HG02884 (cell line): ENCODE results near the gene HOXA7.

Experiments used
- ATAC-seq: cut with Tn5 transposase; IDR thresholded peaks from one replicate; pipeline ENCODE4 v1.9.1; 2021; ENCODE audit warnings: mild to moderate bottlenecking, moderate library complexity; ENCODE audit not compliant: unreplicated experiment

Gene HOXA7

DNA sequence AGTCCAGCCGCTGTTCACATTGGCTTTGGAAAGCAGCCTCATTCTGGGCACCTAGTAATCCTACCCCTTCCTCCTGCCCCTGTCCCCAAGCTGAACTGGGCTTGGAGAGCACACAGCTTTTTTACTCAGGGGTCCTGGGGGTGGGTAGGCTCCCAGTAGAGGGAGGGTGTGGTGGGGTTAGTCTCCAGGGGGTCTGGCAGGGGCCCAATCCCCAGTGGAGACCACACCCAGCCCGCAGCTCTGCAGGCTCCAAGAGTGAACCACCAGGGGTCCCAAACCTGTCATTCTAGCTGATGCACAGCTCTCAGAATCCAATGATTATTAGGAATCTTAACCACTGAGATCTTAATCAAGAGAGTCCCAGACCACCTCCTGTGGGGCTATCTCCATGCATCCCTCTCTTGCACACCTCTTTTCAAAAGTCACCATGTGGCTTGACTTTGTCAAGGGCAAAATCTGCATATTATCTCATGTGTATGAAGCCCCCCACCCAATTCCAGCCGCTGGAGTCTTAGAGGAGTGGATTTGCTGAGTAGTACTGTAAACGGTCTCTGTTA lies 25.9 kb upstream of the HOXA7 start:
- no peak for ATAC-seq

DNA sequence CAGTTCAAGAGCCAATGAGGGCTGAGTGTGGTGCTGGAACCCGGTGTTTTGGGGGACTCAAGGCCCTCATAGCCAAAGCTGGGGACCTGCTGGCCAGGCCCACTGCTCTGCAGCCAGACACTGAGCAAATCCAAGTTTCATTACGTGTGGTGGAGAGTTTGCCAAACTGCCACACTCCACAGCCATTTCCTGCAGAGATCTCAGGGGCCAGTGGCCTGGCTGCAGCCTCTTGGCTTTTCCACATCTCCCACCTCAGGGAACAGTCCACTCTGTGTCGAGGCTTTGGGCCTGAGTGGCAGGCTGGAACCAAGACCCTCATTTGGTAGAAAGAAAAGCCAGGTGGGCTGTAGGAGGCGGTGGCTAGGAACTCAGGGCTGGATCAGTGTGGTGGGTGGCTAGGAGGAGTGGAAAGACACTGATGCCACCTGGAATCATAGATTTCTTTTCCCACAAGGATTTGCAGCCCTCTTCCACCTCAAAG lies 25.4 kb upstream of the HOXA7 start:
- no peak for ATAC-seq

DNA sequence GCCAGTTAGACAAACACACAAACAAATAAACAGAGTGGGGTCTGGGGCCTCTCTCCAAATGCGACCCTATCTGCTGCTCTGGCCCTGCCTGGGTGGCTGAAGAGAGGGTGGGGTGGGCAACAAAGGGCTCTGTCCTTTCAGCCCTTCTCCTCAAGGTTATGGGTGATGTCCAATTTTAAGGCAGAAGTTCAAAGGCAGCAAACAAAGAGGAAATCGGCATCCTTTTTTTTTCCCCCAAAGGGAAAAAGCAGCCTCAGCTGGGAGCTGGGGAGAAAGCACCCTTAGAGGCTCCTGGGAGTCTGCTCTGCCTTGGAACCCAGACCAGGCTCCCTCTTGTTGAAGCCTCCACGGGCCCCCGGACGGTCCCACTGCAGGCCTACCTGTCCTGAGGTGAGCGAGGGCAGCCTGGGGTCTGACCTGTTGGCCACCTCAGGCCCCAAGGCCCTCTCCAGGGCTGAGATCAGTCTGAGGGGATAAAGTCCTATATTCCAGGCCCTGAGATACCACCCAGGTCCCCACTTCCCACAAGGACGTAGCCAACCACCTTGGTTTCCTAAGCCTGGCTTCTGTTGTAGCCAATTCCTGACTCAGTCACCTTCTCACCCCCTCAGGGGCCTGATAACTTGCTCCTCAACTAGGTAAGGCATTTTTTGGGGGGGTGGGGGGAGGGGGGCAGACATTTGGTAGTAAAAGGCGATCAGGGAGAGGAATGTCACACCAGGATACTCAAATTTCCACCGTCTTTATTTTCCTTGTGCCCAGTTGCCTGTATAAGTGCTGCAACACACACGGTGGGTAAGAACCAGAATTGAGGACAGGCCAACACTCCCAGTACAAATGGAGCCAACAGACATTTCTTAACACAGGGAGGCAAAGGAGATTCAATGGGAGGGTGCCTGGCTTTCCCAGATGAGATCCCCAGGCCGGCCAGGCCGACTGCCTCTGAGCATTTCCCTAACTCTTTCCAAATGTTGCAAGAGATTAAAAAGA lies 24.3 kb upstream of the HOXA7 start:
- ATAC-seq, result no peak

DNA sequence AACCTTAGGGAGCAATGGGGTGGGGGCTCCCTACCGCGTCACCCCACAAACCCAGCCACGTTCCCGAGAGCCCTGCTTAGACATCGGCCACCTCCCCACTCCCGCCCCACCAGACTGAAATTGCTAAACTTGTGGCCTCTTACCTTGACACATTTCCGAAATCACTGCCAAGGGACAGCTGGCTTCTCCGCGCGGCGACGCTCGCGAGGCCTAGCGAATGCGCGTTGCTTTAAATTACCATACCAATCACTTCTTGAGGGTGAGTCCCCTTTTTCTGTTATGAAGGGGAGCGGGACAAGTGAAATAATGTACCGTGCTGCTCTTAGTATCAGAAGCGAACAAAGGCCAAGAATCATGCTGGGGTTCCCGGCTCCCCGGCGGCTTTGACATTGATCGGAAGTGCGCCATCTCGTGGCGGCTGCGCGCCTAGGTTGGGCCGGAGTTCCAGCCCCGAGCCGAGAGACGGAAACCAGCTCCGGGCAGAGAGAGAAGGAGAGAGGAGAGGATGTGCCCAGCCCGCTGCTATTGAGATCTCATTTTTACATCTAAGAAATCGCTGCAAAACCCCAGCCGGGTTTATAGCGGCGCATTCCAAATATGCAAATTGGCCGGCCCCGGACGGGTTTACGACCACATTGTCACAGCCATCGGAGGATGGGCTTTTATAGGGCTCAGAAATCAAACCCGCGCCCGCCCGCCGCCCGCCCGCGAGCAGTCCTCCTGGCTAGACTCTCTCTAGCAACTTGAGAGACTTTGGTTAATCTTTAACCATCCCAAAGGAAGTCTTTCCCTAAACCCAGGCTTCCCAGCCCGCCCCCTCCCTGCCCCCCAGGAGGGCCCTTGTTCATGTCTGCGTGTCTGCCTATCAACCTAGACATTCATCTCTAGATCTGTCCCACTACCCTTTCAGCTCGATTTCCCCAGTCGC lies 23.3 kb upstream of the HOXA7 start:
- no peak for ATAC-seq

DNA sequence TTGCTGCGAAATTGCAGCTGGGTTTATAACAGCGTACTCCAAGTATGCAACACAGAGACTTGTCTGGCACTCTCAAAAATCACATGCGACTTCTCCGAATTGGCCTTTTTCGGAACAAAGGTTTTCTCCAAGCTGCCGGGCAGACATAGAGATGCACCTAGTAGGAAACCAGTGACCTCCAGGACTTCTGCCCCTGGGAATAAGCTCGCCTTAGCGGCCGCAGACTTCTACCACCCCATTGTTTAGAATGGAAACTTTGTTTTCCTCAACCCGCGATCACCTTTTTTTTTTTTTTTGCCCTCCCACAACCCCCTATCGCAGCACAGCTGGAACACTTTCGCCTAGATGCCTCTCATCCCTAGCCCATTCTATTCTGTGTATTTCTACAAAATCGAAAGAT lies 22.6 kb upstream of the HOXA7 start:
- ATAC-seq, result no peak

DNA sequence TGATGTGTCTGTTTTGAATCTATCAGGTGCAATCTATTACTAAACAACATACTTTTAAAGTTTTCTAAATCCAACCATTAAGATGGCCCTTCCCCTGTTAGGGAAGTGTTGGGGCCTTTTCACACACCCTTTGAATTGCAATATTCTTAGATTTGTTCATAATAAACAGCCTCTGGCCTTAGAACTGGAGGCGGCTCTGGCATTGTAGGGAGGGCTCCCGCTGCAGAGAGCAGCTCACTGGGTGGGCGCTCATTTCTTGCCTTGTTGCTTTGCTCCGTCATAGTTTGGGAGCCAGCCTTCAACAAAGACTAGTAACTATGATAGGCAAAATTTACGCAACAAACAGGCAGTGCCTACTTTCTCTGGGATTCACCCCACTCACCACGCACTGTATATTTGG lies 21.9 kb upstream of the HOXA7 start:
- ATAC-seq, result no peak

DNA sequence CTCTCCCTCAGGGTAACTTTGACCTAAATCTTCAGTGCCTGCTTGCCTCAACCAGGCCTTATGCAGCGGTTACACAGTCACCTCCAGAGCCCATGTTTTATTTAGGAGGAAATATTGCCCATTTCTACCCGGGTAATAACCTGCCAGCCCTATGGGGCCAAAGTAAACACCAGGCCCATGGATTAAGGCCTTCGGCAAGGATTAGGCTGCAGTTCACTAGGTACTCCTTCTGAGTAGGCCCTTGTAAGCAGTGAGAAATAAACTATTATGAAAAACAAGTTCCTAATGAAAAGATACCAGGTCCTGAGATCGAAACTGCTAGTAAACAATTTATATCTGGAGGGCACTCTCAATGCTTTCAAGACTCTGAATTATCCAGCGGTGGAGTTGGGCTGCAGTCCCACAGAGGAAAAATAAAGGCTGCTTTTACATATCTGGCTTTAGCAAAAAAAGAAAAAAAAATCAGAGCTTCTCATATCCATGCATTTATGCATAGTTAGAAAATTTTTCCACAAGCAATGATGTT lies 21.4 kb upstream of the HOXA7 start:
- no peak for ATAC-seq

DNA sequence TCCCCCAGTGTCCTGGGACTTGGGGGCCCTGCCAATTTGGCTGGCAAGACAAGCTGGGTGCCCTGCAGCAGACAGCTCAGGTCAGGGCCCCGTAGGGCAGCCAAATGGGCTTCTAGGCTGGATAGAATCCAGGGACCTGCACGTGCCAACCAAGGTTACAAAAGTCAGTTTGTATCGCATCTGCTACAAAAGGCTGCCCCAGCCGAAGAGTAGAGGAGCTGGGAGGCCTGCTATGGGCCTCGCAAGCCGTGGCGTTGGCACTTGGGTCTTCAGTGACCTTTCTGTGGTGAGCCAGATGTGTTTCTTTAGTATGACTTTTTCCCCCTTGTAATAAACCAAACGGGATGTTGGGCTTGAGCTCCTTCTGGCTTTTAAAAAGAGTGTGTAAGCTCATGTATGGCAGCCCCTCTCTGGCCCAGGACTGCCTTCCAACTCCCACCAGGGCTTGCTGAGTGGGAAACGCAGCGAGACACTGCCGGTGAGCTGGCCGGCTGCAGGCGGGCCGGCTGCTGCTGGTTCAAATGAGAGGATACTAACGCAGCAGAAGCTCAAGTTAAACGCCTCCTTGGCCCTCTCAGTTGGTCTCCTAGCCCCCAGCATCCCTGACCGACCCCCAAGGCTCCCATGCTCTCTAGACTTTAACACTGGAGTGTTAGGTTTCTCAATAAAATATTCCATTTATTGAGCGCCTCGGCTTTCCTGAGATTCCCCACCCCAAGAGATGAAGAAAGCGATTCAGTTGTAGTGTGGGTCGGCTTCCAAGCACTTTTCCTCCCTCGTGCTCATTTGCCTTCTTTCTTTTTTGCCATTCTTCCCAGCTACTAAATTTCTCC lies 20.7 kb upstream of the HOXA7 start:
- no peak for ATAC-seq

DNA sequence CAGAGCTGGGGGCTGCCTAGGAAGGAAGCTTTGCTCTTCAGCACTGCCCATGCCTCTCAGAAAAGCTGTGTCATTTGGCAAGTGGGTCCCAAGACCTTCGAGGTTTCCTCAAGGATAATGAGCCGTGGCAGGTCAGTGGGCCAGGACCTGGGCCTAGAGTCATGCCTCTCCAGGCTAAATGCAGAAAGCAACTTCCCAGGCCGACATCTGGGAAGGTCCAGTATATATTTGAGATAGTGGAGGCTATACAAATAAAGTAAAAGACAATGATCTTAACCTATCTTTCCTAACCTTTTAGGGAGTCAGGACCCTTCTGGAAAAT lies 20.0 kb upstream of the HOXA7 start:
- ATAC-seq, result no peak

DNA sequence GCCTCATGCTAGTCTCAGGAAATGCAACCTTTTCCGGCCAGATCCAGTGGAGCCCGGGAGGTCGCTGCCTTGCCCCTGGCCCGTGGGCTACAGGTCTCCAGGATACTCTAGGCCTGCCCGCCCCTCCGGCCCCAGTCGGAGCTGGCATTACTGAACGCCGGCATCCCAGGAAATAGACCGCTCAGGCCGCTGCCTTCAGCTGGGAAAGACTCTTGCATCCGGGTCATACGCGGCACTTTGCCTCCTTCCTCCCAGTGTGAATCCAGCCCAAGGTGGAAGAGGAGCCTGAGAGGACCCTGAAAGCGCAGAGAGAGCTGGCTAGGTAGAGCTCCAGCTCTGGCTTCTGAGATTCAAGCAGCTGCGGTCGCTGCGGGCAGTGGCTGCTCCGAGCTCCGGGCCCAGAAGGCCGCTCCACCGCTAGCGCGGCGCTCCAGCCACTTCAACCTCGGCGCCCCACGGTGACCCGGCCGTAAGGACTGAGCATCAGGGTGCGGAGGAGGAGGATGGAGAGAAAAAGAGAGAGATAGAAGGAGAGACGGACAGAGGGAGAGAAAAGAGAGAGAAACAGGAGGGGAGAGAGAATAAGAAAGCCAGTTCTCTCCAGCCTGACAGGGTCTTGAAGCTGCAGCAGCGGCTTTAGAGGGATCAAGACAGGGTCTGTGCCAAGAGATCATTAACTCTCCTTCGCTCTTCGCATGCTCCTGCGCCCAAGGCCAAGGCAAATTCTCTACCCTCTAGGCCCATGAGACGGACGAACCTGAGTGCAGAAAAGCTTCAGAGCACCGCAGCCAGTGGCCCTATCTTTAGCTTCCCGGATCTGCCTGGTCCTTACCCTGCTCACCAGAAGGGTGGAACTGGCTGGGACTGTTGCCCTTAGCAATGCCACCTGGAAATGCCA lies 19.4 kb upstream of the HOXA7 start:
- no peak for ATAC-seq

DNA sequence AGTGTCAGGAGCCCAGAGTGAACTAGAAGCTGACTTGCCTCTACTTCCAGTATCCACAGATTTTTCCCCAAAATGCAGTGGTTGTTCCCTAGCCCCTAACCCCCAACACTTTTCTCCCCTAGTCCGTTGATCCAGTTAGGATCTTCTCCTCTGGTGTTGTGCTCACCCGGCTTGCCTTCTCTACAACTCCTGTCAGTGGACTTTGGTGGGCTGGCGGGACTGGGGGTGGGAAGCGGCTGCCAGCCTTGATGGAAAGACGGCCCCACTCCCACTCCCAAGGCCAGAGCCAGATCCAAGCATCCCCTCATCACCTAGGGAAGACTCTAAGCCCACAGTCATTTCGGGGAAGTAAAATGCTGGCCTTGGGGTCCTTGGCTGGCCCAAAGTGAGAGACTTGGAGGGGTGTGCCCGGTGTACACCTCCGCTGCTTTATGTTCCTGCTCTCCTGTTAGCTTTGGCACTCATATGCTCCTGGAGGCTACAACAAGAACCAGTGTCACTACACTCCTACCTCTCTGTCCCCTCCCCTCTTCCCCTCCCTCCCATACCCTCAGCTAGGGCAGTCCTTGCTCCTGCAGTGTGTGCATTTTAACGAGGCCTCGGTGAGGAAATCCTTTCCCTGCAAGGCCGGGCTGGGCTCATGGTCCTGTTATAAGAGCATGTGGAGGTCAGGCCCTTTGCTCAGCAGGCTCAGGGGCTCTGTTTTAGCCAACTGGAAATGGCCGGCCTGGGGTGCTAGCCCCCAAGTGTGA lies 18.6 kb upstream of the HOXA7 start:
- ATAC-seq, result no peak

DNA sequence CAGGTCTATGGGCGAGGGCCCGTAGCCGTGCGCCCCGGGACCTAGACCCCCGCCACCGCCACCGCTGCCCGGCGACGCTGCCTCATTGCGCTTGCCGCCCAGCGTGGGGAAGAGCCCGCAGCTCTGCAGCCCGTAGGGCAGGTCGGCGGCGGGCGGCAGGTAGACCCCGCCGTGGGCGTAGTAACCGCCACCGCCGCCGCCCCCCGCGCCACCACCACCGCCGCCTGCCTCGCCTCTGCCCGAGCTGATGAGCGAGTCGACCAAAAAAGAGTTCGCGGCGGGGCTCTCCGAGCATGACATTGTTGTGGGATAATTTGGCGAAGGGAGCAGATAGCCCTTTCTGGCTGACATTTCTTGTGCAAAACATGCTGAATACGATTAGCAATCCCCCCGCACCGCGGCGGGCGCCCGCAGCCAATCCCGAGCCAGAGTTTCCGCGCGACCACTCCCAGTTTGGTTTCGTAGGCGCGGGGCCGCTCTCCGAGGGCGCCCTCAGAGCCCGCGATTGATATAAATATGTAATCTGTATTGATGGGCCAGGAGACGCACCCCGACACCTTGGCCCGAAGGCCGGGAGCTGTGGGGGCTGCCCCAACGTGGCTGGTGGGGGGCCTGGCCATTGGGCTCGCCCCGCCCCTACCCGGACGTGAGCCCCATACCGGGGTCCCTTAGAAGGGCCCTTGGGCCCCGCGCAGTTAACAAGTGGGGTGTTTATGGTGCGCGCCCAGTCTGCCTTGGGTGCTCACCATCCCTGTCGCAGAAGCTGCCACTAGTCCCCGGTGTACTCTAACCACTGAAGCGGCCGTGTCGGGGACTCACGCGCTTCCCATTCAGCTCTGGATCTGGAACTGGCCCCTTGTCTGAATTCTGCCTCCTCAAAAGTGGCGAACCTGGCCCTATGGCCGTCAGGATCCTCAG lies 17.7 kb upstream of the HOXA7 start, which contains the start of gene HOXA10:
Gene HOXA10 (minus strand): TSS at position 365 of the 918 bp plus-strand sequence. CDS start 14 bp downstream, at position 351.
- no peak for ATAC-seq

DNA sequence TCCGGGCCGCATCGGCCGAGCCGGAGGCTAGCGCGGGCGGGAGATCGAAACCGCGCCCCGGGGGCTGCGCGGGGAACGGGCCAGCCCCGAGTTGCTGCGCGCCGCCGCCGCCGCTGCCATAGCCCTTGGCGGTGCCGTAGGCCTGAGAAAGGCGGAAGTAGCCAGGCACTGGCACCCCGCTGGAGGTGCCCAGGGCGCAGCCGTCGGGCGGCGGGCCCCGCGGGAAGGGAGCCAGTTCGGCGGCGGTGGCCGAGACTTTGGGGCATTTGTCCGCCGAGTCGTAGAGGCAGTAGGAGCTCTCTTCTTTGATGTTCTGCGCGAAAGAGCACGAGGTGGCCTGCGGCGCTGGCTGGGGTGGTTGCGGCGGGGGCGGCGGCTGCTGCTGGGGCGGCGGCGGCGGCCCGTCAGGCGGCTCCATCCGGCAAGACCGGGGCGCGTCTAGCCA lies 17.1 kb upstream of the HOXA7 start:
- ATAC-seq, result no peak

DNA sequence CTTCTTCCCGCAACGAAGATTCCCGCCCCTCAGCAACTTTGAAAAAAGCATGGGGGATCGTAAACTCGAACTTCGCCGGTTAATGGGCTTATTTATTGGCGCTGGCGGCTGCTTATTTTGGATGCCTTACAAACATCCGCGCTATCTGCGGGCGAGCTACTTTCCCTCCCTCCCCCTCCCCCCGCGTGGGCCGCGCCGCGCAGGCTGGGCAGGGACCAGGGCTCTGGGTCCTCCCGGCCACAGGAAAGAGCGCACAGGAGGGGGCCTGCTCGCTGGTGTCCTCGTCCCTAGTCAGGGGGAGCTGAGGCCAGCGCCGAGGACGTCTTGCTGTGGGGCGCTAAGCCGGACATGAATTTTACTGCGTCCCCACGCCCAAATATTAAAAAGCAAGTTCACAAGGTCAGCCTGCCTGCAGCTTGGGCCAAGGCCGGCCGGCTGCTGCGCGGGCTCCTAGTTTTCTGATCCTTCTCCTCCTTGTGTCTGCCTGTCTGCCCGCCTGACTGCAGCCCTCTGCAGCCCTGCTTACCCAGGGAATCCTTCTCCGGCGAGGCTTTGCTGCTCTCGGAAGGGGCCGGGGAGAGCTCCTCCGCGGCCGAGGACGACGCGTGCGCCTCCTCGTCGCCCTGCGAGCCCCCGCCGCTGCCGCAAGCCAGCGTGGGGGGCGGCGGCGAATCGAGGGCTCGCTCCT lies 16.5 kb upstream of the HOXA7 start:
- no peak for ATAC-seq

DNA sequence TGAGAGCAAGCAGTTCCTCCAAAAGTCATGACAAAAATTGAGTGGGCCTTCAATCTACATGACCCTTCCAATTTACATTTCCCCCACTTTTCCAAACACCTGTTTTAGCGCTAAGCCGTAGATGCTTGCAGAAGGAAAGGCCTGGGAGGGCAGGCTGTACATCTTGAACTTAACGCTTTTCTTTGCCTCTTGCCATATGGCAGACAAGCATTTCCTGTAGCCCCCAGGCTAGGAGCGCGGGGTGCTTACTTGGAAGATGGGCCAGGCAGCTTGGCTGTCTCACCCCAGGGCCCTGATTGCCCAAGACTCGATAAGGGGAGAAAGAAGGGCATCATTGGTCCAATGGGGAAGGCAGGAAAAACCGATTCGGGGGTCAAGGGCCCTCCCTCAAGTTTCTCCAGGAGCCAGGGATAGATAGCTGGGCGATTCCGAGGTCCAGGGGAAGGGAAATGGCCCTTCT lies 15.9 kb upstream of the HOXA7 start:
- no peak for ATAC-seq

DNA sequence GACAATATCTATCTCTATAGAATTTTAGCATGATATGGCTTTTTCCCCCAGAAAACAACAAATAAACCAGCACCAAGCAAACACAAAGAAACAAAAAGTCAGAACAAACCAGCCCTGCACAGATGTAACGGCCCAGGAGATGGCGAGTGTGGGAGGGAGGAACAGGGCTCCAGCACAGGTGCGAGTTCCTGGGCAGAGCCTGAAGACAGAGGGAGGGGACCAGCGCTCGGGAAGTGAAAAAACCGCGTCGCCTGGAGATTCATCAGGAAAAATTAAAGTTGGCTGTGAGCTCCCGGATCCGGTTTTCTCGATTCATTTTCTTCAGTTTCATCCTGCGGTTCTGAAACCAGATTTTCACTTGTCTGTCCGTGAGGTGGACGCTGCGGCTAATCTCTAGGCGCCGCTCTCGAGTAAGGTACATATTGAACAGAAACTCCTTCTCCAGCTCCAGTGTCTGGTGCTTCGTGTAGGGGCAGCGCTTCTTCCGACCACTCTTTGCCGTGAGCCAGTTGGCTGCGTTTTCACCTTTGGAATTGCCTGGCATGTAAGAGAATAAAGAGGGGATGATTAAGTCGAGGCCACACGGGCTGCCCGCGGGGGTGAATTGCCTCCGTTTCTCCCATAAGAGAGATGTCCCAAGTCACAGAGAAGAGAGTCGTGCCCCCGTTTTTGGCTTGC lies 15.3 kb upstream of the HOXA7 start:
- no peak for ATAC-seq
